Subcutaneous abdominal adipose tissue (tissue), 5 donors: ENCODE measurements around the gene BLOC1S4.
"Not testable (repeated sequence)": the region's sequence is repeated elsewhere in the genome, so short reads cannot be mapped to it uniquely, and the experiment has no call there.

Experiments
- H3K27ac ChIP-seq: one replicate; pipeline ENCODE4 v1.7.0; 2013; ENCODE audit warnings: low read depth, mild to moderate bottlenecking, inconsistent platforms, low read length, moderate library complexity
- H3K27me3 ChIP-seq, 5 donors: one replicate each; pipeline ENCODE4 v1.7.0; 2013; ENCODE audit warnings: low read length in 5 of 5, inconsistent platforms in 1 of 5; ENCODE audit not compliant: control insufficient read depth in 5 of 5, insufficient read depth in 4 of 5
- H3K36me3 ChIP-seq, 5 donors: one replicate each; pipeline ENCODE4 v1.7.0; 2013; ENCODE audit warnings: low read length in 5 of 5; ENCODE audit not compliant: control insufficient read depth in 5 of 5, insufficient read depth in 5 of 5
- H3K4me1 ChIP-seq, 5 donors: one replicate each; pipeline ENCODE4 v1.7.0; 2013; ENCODE audit warnings: low read length in 5 of 5, mild to moderate bottlenecking in 3 of 5, moderate library complexity in 1 of 5; ENCODE audit not compliant: control insufficient read depth in 5 of 5, insufficient read depth in 5 of 5
- H3K4me3 ChIP-seq, 5 donors: one replicate each; pipeline ENCODE4 v1.7.0; 2013; ENCODE audit warnings: low read length in 5 of 5, low read depth in 1 of 5
- H3K9ac ChIP-seq, 5 donors: one replicate each; pipeline ENCODE4 v1.7.0; 2013; ENCODE audit warnings: low read length in 5 of 5, mild to moderate bottlenecking in 4 of 5, moderate library complexity in 3 of 5
- H3K9me3 ChIP-seq, 5 donors: one replicate each; pipeline ENCODE4 v1.7.0; 2013; ENCODE audit warnings: low read length in 5 of 5; ENCODE audit not compliant: control insufficient read depth in 5 of 5
- donor health status: healthy.
- donor health status: healthy.
- donor health status: healthy.
- donor health status: healthy.
- donor health status: healthy.

Gene BLOC1S4

DNA sequence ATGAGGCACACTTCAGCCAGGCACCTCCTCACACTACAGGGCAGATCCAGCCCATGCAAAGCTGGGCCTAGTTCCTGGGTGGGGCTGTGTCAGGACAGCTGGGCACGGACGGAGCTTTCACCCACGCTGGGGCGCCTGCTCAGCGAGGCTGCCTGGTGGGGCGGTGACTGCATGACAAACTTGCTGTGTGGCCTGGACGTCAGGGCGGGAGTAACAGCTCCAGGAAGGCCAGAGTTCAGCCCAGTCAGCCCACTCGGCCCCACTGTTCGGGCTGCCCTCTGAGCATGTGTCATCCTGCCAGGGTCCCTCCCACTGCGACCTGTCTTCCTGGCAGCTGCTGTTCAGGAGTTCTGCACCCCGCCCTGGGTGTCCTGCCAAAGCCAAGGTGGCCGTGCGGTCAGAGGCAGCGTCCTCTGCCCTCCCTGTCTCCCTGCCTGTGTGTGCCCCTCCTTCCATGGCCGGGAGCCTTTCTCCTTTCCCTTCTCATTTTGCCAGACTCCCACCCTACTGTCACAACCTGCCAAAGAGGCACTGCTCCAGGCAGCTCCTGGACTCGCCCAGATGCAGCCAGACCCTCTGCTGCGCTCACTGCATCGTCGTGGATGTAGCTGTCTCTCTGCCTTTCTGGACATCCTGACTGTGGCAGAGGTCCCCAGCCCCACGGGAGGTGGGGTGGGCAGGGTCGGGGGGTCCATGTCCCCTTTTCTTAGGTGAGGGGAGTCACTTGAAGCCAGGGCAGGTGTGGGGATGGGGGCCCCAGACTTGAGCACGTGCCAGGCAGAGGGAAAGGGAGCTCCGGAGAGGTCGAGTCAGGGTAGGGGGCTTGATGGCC lies 33.6 kb downstream of the BLOC1S4 start:
- Histone ChIP-seq H3K4me3 (peak overlapping the region in 2 of 5 donors; percentile 2 to 22), H3K27me3 (peaks cover 0 to 3% (median 0%) of the 10 kb centered on the region in 5 donors), H3K9me3 (no peaks in the 10 kb centered on the region), H3K36me3 (no peaks in the 10 kb centered on the region), H3K9ac (peak overlapping the region in 3 of 5 donors; percentile 7 to 65 (median 41)), H3K27ac (peak overlapping the region; percentile 60), H3K4me1 (peaks cover 4 to 48% (median 30%) of the 10 kb centered on the region in 5 donors)

DNA sequence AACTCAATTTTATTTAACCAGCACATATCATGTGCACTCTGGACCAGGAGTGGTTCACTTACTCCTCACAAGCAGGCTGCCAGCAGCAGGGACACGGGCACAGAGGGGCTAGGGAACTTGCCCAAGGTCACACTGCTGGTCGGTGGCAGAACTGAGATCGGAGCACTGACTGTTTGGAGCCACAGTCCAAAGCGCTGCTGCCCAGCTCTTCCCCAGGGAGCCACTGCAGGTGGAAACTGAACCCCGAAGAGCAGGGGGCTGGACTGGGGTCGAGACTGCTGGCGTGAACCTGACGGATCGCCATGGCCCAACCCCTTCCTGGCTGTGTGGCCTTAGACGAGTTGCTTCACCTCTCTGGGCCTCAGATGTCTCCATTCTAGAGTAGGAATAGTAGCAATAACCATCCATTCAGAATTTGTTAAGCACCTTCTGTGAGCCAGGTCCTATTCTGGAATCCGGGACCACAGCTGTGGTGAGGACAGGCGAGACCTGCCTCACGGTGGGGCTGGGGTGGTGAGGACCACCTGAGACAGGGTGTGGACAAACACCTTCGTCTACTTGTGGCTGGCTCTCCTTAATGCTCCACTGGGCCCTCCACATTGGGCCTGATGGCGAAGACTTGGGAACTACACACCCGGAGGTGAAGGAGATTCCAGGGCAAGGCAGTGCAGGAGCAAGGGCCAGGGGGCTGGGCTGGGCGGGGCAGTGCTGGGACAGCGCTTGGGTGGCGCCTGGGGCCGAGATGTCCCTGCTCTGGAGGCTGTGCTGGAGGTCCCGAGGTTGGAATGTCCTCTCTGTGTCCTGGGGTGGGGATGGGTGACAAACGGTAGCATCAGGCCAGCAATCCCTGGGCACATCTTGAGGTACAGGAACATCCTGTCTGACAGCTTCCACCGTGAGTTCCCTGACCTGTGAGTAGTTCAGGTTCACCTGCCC lies 34.6 kb downstream of the BLOC1S4 start:
- peak overlapping the region in 2 of 5 donors; percentile 41 to 65 for H3K9ac ChIP-seq
- H3K27ac ChIP-seq, result peak overlapping the region; percentile 60
- no peak overlapping the region for H3K4me3 ChIP-seq

DNA sequence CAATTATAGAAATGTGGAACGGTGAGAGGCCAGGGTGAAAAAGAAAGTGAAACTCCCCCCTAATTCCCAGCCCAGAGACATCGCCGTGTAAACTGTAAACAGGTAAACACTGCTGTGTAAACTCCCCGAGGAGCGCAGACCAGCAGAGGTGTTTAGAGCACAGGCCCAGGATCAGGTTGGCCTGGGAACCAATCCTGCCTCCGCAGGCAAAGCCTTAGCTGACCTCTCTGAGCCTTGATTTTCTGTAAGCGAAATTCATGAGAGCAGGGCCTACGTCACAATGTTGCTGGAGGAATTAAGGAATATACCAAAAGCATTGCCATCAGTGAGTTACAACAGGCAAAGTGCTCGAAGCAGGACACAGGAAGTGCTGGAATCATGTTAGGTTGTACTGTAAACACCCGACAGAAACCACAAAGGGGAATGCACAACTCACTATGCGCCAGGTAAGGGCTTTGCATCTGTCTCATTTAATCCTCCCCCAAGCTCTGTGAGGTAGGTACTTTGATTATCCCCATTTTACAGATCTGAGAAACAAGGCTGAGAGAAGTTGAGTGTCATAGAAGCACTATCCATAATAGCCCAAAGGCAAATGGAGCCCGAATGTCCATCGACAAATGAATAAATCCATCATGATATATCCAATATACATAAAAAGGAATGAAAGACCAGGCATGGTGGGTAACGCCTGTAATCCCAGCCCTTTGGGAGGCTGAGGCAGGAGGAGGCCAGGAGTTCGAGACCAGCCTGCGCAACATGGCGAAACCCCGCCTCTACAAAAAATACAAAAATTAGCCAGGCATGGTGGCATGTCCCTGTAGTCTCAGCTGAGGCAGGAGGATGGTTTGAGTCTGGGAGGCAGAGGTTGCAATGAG lies 35.9 kb downstream of the BLOC1S4 start:
- Histone ChIP-seq H3K9ac (no peak overlapping the region), H3K36me3 (no peaks in the 10 kb centered on the region), H3K4me3 (no peak overlapping the region), H3K9me3 (no peaks in the 10 kb centered on the region), H3K27ac (no peak overlapping the region), H3K4me1 (peaks cover 4 to 48% (median 30%) of the 10 kb centered on the region in 5 donors), H3K27me3 (peaks cover 0 to 3% (median 0%) of the 10 kb centered on the region in 5 donors)

More for the DNA sequence above, 34.6 kb downstream of the BLOC1S4 start:
- no peaks in the 10 kb centered on the region for H3K36me3 ChIP-seq
- peaks cover 0 to 3% (median 0%) of the 10 kb centered on the region in 5 donors for H3K27me3 ChIP-seq
- peaks cover 4 to 48% (median 30%) of the 10 kb centered on the region in 5 donors for H3K4me1 ChIP-seq
- H3K9me3 ChIP-seq, result no peaks in the 10 kb centered on the region

- Histone ChIP-seq H3K4me3 (no peak overlapping the region), H3K27ac (no peak overlapping the region), H3K36me3 (no peaks in the 10 kb centered on the region), H3K9ac (no peak overlapping the region), H3K9me3 (no peaks in the 10 kb centered on the region), H3K4me1 (peaks cover 4 to 42% (median 25%) of the 10 kb centered on the region in 5 donors), H3K27me3 (peaks cover 0 to 3% (median 0%) of the 10 kb centered on the region in 5 donors)
These were observed 36.5 kb downstream of the BLOC1S4 start for GRCh38 chr4:6752486-6752829.

- H3K9me3 ChIP-seq, result no peaks in the 10 kb centered on the region
- H3K27ac ChIP-seq, result no peak overlapping the region
- no peak overlapping the region for H3K4me3 ChIP-seq
- H3K27me3 ChIP-seq, result peaks cover 0 to 3% (median 0%) of the 10 kb centered on the region in 5 donors
- peaks cover 4 to 35% (median 18%) of the 10 kb centered on the region in 5 donors for H3K4me1 ChIP-seq
- H3K9ac ChIP-seq, result no peak overlapping the region
- H3K36me3 ChIP-seq, result no peaks in the 10 kb centered on the region
These were observed 37.2 kb downstream of the BLOC1S4 start for GRCh38 chr4:6753103-6753560.

- Histone ChIP-seq H3K9me3 (no peaks in the 10 kb centered on the region), H3K4me1 (peaks cover 4 to 28% (median 15%) of the 10 kb centered on the region in 5 donors), H3K36me3 (no peaks in the 10 kb centered on the region), H3K4me3 (no peak overlapping the region), H3K27me3 (peaks cover 0 to 3% (median 0%) of the 10 kb centered on the region in 5 donors), H3K9ac (no peak overlapping the region), H3K27ac (no peak overlapping the region)
These were observed 37.9 kb downstream of the BLOC1S4 start for GRCh38 chr4:6753891-6754290.

DNA sequence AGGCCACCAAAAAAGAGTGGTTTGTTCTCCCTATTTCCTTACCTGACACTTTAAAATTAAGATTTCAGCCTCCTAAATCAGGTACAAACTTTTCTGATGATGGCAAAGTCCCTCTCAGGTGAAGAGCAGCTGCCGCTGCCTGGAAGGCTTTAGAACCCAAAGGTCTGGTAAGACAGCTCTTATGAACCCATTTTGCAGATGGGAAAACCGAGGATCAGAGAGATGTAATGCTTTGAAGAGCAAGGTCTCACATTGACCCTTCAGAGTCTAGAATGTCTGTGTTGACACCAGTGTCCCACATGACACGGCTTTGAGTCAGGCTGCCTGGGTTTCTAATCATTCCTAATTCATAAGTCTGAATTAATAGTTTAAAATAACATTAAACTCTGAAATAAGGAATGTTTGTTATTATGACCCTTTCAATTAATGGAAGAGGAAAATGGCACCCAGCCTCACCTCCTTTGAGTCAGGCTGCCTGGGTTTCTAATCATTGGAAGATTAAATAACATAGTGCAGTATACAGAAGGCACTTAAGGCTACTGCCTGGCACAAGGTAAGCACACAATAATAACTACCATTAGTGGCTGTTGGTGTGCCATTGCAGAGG lies 38.6 kb downstream of the BLOC1S4 start:
- Histone ChIP-seq H3K4me3 (no peak overlapping the region), H3K9ac (no peak overlapping the region), H3K27me3 (no peaks in the 10 kb centered on the region), H3K9me3 (no peaks in the 10 kb centered on the region), H3K27ac (no peak overlapping the region), H3K4me1 (peaks cover 2 to 21% (median 8%) of the 10 kb centered on the region in 5 donors), H3K36me3 (no peaks in the 10 kb centered on the region)

DNA sequence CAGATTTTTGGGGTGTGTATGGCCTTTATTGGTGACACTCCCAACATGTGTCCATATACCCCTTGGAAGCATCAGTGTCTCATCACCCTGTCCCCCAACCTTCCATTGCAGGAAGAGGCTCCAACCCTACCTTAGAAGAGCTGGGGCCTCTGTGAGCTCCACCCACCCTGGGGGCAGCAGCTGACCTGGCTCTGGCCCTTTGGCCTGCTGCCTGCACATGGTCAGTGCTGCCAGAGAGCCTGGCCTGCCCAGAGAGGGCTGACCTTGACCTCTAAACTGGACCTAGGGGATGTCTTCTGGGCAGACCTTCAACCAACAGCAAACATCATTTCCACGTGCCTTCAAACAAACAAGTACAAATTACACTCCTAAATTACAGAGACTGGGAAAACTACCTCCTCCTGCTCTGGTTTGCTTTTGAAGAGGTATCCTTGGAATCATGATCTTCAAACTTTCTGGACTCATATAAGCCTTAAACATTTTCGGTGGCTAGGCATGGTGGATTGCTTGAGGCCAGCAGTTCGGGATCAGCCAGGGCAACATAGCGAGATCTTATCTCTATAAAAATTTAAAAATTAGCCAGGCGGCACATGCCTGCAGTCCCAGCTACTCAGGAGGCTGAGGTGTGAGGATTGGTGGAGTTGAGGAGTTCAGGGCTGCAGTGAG lies 39.2 kb downstream of the BLOC1S4 start:
- no peaks in the 10 kb centered on the region for H3K36me3 ChIP-seq
- H3K9ac ChIP-seq, result no peak overlapping the region
- no peak overlapping the region for H3K27ac ChIP-seq
- H3K4me1 ChIP-seq, result peaks cover 0 to 15% (median 3%) of the 10 kb centered on the region in 5 donors
- H3K9me3 ChIP-seq, result no peaks in the 10 kb centered on the region
- H3K27me3 ChIP-seq, result no peaks in the 10 kb centered on the region
- no peak overlapping the region for H3K4me3 ChIP-seq

GRCh38 chr4:6756345-6756744 lies 40.4 kb downstream of the BLOC1S4 start:
- not testable (repeated sequence) for H3K9me3 ChIP-seq, H3K36me3 ChIP-seq, H3K27ac ChIP-seq, H3K9ac ChIP-seq, H3K4me3 ChIP-seq, H3K27me3 ChIP-seq
- peaks cover 0 to 15% (median 3%) of the 10 kb centered on the region in 5 donors for H3K4me1 ChIP-seq
